Aorta (tissue), 5 donors: Measurements from ENCODE around the gene RNF7. TPM values are rescaled to one million over a fixed set of nuclear protein-coding genes. Genes with fewer than 3 reads are reported as not detected.

Source experiments
- ATAC-seq: fragments of 200-7000 bp; cut with Tn5 transposase; one replicate; pipeline ENCODE4 v1.9.1; 2022; ENCODE audit warnings: moderate library complexity; ENCODE audit not compliant: low FRiP score
- DNase-seq, 2 donors: peaks; one replicate each; pipeline ENCODE4 v3.0.0-alpha.2; 2020
- H3K27ac ChIP-seq, 2 donors: one replicate each; pipeline ENCODE4 v1.5.1; 2013; ENCODE audit warnings: low read length in 2 of 2, mild to moderate bottlenecking in 2 of 2, moderate library complexity in 2 of 2, control low read depth in 1 of 2, inconsistent platforms in 1 of 2, low read depth in 1 of 2
- H3K27me3 ChIP-seq, 2 donors: one replicate each; pipeline ENCODE4 v1.6.1; 2013; ENCODE audit warnings: control low read depth in 1 of 2, low read length in 1 of 2, mild to moderate bottlenecking in 1 of 2, moderate library complexity in 1 of 2; ENCODE audit not compliant: insufficient read depth in 2 of 2, control insufficient read depth in 1 of 2
- H3K36me3 ChIP-seq, 2 donors: one replicate each; pipeline ENCODE4 v1.6.1; 2013; ENCODE audit warnings: control low read depth in 1 of 2, low read length in 1 of 2, mild to moderate bottlenecking in 1 of 2; ENCODE audit not compliant: insufficient read depth in 2 of 2, control insufficient read depth in 1 of 2
- H3K4me1 ChIP-seq, 2 donors: one replicate each; pipeline ENCODE4 v1.6.1; 2013; ENCODE audit warnings: low read length in 2 of 2, control low read depth in 1 of 2, mild to moderate bottlenecking in 1 of 2, moderate library complexity in 1 of 2; ENCODE audit not compliant: insufficient read depth in 2 of 2, control insufficient read depth in 1 of 2
- H3K4me3 ChIP-seq, 2 donors: one replicate each; pipeline ENCODE4 v1.5.1; 2013; ENCODE audit warnings: low read length in 2 of 2, control low read depth in 1 of 2, mild to moderate bottlenecking in 1 of 2
- H3K9me3 ChIP-seq: one replicate; pipeline ENCODE4 v1.6.1; 2013; ENCODE audit warnings: mild to moderate bottlenecking, low read length; ENCODE audit not compliant: control insufficient read depth
- WGBS, 2 donors: extraction: QIAGEN DNeasy Blood & Tissue Kit; methylation state at CpG; one replicate each; pipeline ENCODE4 v1.1.7; 2013; 5-methylcytosine and 5-hydroxymethylcytosine counted together
- intact Hi-C, 2 donors: fragments of 100-400 bp; cut with DNase I; formaldehyde crosslinking; loops; one replicate each; pipeline versions ENCODE4 v1.14.2 to v1.15.0; 2022
- polyA plus RNA-seq, 2 donors: library from polyadenylated mRNA; stranded (reverse); fragments of 200-250 nt; gene quantifications; one replicate each; pipeline ENCODE4 v1.2.3, GENCODE V29; 2013
- total RNA-seq, 2 donors: library from RNA; stranded (reverse); fragmentation: NEBNext Ultra II Directional; extraction: Animal tissue kit (Norgen Biotek cat#: 25700); gene quantifications; one replicate each; pipeline ENCODE4 v1.2.1, GENCODE V29; 2021
- donor health status: healthy with polysubstance abuse.
- donor health status: Bipolar disorder and iron deficiency.
- donor health status: DM: no; HTN: no; CAD: no.
- donor health status: DM: no; HTN: no; CAD: no.
- donor health status: DM: yes; HTN: yes; CAD: no.

The RNF7 gene
- total and polyA plus RNA-seq, 4 donors, result 68.3 to 221 (median 99.6) TPM

GRCh38 chr3:141708367-141708766 lies 29.7 kb upstream of the RNF7 start:
- Histone ChIP-seq H3K9me3 (no peaks in the 10 kb centered on the region), H3K36me3 (no peaks in the 10 kb centered on the region), H3K27me3 (no peaks in the 10 kb centered on the region), H3K4me3 (no peak overlapping the region), H3K27ac (peak overlapping the region; percentile 91 to 97), H3K4me1 (no peaks in the 10 kb centered on the region)
- intact Hi-C loops, result no loop called here
- no peak for ATAC-seq
- DNase-seq, result no peak
- WGBS, 2 donors, result 85 to 92% methylated on average over 4 of the region's 4 CpGs

- 94 to 96% methylated on average over 7 of the region's 7 CpGs for WGBS, 2 donors
- intact Hi-C loops, result no loop called here
- ATAC-seq (no peak), DNase-seq (no peak)
- no peaks in the 10 kb centered on the region for H3K4me1 ChIP-seq
- H3K4me3 ChIP-seq, result no peak overlapping the region
- no peak overlapping the region for H3K27ac ChIP-seq
- no peaks in the 10 kb centered on the region for H3K9me3 ChIP-seq
- H3K36me3 ChIP-seq, result no peaks in the 10 kb centered on the region
- H3K27me3 ChIP-seq, result no peaks in the 10 kb centered on the region
These were observed 28.9 kb upstream of the RNF7 start for GRCh38 chr3:141709126-141709770.

GRCh38 chr3:141710121-141710520 lies 28.0 kb upstream of the RNF7 start:
- Histone ChIP-seq H3K4me3 (no peak overlapping the region), H3K27ac (peak overlapping the region; percentile 62 to 68), H3K9me3 (no peaks in the 10 kb centered on the region), H3K4me1 (no peaks in the 10 kb centered on the region), H3K36me3 (no peaks in the 10 kb centered on the region), H3K27me3 (no peaks in the 10 kb centered on the region)
- WGBS, 2 donors, result 97 to 99% methylated on average over 6 of the region's 6 CpGs
- intact Hi-C loops, result loop anchor here in 1 of 2 donors (5.0 kb wide), 1 partner anchor 468 kb away; no protein-coding TSS in a partner anchor
- DNase-seq (no peak), ATAC-seq (no peak)

DNA sequence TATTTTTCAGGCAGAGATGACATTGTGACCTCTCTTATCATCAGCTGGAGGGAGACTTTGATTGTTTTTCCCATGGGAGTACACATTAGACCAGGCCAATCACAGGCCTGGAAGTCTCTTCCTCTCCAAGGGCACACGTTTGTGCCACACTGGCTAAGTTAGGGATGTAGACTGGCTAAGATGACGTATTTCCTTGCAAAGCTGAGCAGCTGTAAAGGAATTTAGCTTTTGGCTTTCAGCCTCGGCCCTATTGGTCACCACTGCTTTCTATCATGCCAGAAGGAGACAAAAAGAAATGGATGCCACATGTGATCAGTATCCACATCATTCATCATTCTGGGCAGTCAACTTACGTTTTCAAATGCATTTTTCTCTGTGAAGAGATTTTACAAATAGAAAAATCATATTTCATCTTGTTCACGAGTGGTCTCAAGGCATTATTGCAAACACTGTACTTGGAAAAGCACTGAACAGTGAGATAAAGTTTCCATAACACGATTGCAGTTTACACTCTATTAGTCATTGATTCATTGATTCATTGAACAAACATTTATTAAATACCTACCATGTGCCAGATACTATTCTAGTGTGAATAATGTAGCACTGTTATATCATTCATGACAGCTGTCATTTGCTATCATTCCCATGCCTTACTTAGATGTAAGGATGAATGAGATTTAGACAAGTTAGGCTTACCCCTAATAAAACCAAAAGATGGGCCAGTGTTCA lies 27.0 kb upstream of the RNF7 start:
- peak in 1 of 2 donors; percentile 67 for DNase-seq
- WGBS, 2 donors, result 4 to 5% methylated on average over 6 of the region's 6 CpGs
- Histone ChIP-seq H3K4me3 (no peak overlapping the region), H3K36me3 (no peaks in the 10 kb centered on the region), H3K9me3 (no peaks in the 10 kb centered on the region), H3K4me1 (no peaks in the 10 kb centered on the region), H3K27me3 (no peaks in the 10 kb centered on the region), H3K27ac (peak overlapping the region; percentile 62 to 92)
- peak; percentile 54 for ATAC-seq
- intact Hi-C loops, result loop anchor here in 1 of 2 donors (5.0 kb wide), 1 partner anchor 469 kb away; no protein-coding TSS in a partner anchor

DNA sequence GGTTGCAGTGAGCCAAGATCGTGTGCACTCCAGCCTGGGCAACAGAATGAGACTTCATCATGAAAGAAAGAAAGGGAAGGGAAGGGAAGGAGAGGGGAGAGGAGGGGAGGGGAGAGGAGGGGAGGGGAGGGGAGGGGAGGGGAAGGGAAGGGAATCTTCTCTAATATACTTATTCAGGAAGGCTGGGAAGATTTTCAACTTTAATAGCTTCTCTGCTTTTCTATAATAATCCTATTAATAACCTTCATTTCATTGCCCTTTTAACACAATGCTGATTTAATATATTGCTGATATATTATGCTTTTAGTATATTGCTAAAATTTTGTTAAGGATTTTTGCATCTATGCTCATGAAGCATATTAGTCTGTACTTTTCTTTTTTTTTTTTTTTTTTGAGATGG lies 23.4 kb upstream of the RNF7 start:
- H3K4me3 ChIP-seq, result no peak overlapping the region
- H3K27ac ChIP-seq, result no peak overlapping the region
- intact Hi-C loops, result loop anchor here in 1 of 2 donors (5.0 kb wide), 1 partner anchor 472 kb away; no protein-coding TSS in a partner anchor
- H3K36me3 ChIP-seq, result no peaks in the 10 kb centered on the region
- H3K27me3 ChIP-seq, result no peaks in the 10 kb centered on the region
- DNase-seq (no peak), ATAC-seq (no peak)
- 92 to 100% methylated on average over 1 of the region's 1 CpG for WGBS, 2 donors
- no peaks in the 10 kb centered on the region for H3K4me1 ChIP-seq
- no peaks in the 10 kb centered on the region for H3K9me3 ChIP-seq

GRCh38 chr3:141722081-141722480 lies 16.0 kb upstream of the RNF7 start:
- intact Hi-C loops, result no loop called here
- no peaks in the 10 kb centered on the region for H3K27me3 ChIP-seq
- WGBS, 2 donors, result 86 to 89% methylated on average over 2 of the region's 2 CpGs
- DNase-seq, result no peak
- no peak overlapping the region for H3K4me3 ChIP-seq
- ATAC-seq, result no peak
- no peaks in the 10 kb centered on the region for H3K9me3 ChIP-seq
- peaks cover 0 to 2% of the 10 kb centered on the region in 2 donors for H3K4me1 ChIP-seq
- H3K27ac ChIP-seq, result no peak overlapping the region
- no peaks in the 10 kb centered on the region for H3K36me3 ChIP-seq

- Histone ChIP-seq H3K4me3 (no peak overlapping the region), H3K36me3 (no peaks in the 10 kb centered on the region), H3K4me1 (peaks cover 0 to 2% of the 10 kb centered on the region in 2 donors), H3K27ac (no peak overlapping the region), H3K27me3 (no peaks in the 10 kb centered on the region), H3K9me3 (no peaks in the 10 kb centered on the region)
- intact Hi-C loops, result no loop called here
- no peak for ATAC-seq
- WGBS, 2 donors, result 87 to 91% methylated on average over 2 of the region's 2 CpGs
- no peak for DNase-seq
These were observed 15.4 kb upstream of the RNF7 start for GRCh38 chr3:141722648-141723047.

GRCh38 chr3:141723255-141723654 lies 14.8 kb upstream of the RNF7 start:
- Histone ChIP-seq H3K27ac (no peak overlapping the region), H3K4me1 (peaks cover 0 to 2% of the 10 kb centered on the region in 2 donors), H3K36me3 (no peaks in the 10 kb centered on the region), H3K9me3 (no peaks in the 10 kb centered on the region), H3K27me3 (no peaks in the 10 kb centered on the region), H3K4me3 (no peak overlapping the region)
- intact Hi-C loops, result no loop called here
- DNase-seq (no peak), ATAC-seq (no peak)

DNA sequence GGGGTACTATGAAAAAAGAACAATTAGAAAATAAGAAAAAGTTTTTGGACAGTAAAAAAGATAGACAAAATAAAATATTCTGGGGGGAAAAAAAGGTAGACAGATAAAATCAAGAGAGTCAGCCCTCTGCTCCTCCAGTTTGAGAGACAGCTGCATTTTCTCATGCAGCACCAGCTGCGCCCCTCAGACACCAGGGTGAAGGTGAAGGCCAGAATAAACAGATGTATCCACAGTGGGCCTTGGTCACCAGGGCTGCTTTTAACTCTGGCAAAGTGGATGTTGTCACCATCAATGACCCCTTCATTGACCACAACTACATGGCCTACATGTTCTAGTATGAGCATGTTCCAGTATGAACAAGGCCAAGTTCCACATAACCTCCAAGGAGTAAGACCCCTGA lies 13.9 kb upstream of the RNF7 start:
- peaks cover 0 to 2% of the 10 kb centered on the region in 2 donors for H3K4me1 ChIP-seq
- no peak overlapping the region for H3K27ac ChIP-seq
- no peaks in the 10 kb centered on the region for H3K36me3 ChIP-seq
- H3K9me3 ChIP-seq, result no peaks in the 10 kb centered on the region
- intact Hi-C loops, result no loop called here
- H3K4me3 ChIP-seq, result no peak overlapping the region
- ATAC-seq (no peak), DNase-seq (no peak)
- no peaks in the 10 kb centered on the region for H3K27me3 ChIP-seq
- WGBS, 2 donors, result 95 to 100% methylated on average over 1 of the region's 1 CpG
